GM12878 (cell line): Measurements from ENCODE around the gene FKBP11. TPM values are rescaled to one million over a fixed set of nuclear protein-coding genes. Genes with fewer than 3 reads are reported as not detected.

Source experiments
- ATF3 ChIP-seq: IDR thresholded peaks from 2 replicates; pipeline ENCODE4 v1.6.1; 2011; ENCODE audit warnings: low read depth, mild to moderate bottlenecking, low read length, moderate library complexity, borderline replicate concordance; ENCODE audit errors: extremely low read depth
- BHLHE40 ChIP-seq, 2 experiments: fragments of 450-650 bp in 1 of 2; IDR thresholded peaks; 2 replicates each; pipeline ENCODE4 v1.6.1; 2011 to 2017; ENCODE audit warnings: low read depth in 2 of 2, borderline replicate concordance in 1 of 2, improper control_type of control experiment in 1 of 2, low read length in 1 of 2, mild to moderate bottlenecking in 1 of 2
- CBX5 ChIP-seq: sonication (generic); IDR thresholded peaks from 2 replicates; pipeline ENCODE4 v1.6.1; 2016; ENCODE audit warnings: low read depth, moderate library complexity, mild to moderate bottlenecking, inconsistent platforms
- EED ChIP-seq: sonication (generic); IDR thresholded peaks from 2 replicates; pipeline ENCODE4 v1.6.1; 2016; ENCODE audit warnings: antibody characterized with exemption, low read depth
- EGR1 ChIP-seq, 2 experiments: IDR thresholded peaks; 1 replicate in 1 of 2; 2 replicates in 1 of 2; pipeline ENCODE4 v1.6.1; 2011 to 2012; ENCODE audit warnings: low read depth in 2 of 2, low read length in 2 of 2, borderline replicate concordance in 1 of 2, mild to moderate bottlenecking in 1 of 2, moderate library complexity in 1 of 2
- GABPA ChIP-seq: IDR thresholded peaks from 2 replicates; pipeline ENCODE4 v1.6.1; 2014; ENCODE audit warnings: antibody characterized with exemption, low read depth, mild to moderate bottlenecking, inconsistent platforms
- GATAD2B ChIP-seq: fragments of 450-650 bp; conservative IDR thresholded peaks from 2 replicates; pipeline ENCODE4 v1.6.1; 2017; ENCODE audit warnings: low read depth, mild to moderate bottlenecking, moderate library complexity
- HCFC1 ChIP-seq: fragments of 150-350 bp; IDR thresholded peaks from 2 replicates; pipeline ENCODE4 v1.6.1; 2014; ENCODE audit warnings: low read length
- IRF3 ChIP-seq: fragments of 450-650 bp; IDR thresholded peaks from 2 replicates; pipeline ENCODE4 v1.6.1; 2014; ENCODE audit warnings: mild to moderate bottlenecking
- JUND ChIP-seq: IDR thresholded peaks from 2 replicates; pipeline ENCODE4 v1.6.1; 2012; ENCODE audit warnings: low read depth, mild to moderate bottlenecking, low read length, improper control_type of control experiment, moderate library complexity
- KDM1A ChIP-seq: fragments of 200-600 bp; sonication (generic); IDR thresholded peaks from 2 replicates; pipeline ENCODE4 v1.6.1; 2016; ENCODE audit warnings: borderline replicate concordance
- LARP7 ChIP-seq: fragments of 450-650 bp; IDR thresholded peaks from 2 replicates; pipeline ENCODE4 v1.6.1; 2017; ENCODE audit warnings: mild to moderate bottlenecking
- MEF2B ChIP-seq: fragments of 450-650 bp; IDR thresholded peaks from 2 replicates; pipeline ENCODE4 v1.6.1; 2018; ENCODE audit warnings: mild to moderate bottlenecking, moderate library complexity; ENCODE audit not compliant: partially characterized antibody, poor library complexity, severe bottlenecking
- POLR2A ChIP-seq: IDR thresholded peaks from 2 replicates; pipeline ENCODE4 v1.6.1; 2011; ENCODE audit warnings: low read depth, mild to moderate bottlenecking, low read length
- POLR2AphosphoS5 ChIP-seq: IDR thresholded peaks from 2 replicates; pipeline ENCODE4 v1.6.1; 2011; ENCODE audit warnings: mild to moderate bottlenecking, low read length, inconsistent platforms
- RAD21 ChIP-seq: IDR thresholded peaks from 2 replicates; pipeline ENCODE4 v1.6.1; 2011; ENCODE audit warnings: mild to moderate bottlenecking, low read depth, low read length, moderate library complexity; ENCODE audit not compliant: insufficient read depth
- RELA ChIP-seq: fragments of 450-650 bp; IDR thresholded peaks from 2 replicates; pipeline ENCODE4 v1.8.0; 2014; ENCODE audit warnings: borderline replicate concordance; ENCODE audit not compliant: partially characterized antibody
- RUNX3 ChIP-seq: IDR thresholded peaks from 2 replicates; pipeline ENCODE4 v1.6.1; 2012; ENCODE audit warnings: low read length, inconsistent platforms
- SMC3 ChIP-seq: IDR thresholded peaks from 2 replicates; pipeline ENCODE4 v1.6.1; 2011; ENCODE audit warnings: low read length, improper control_type of control experiment, borderline replicate concordance
- SREBF2 ChIP-seq: IDR thresholded peaks from 2 replicates; pipeline ENCODE4 v1.6.1; 2012; ENCODE audit warnings: mild to moderate bottlenecking, low read length
- STAT1 ChIP-seq: fragments of 450-650 bp; conservative IDR thresholded peaks from 2 replicates; pipeline ENCODE4 v1.6.1; 2014; ENCODE audit warnings: antibody characterized with exemption, mild to moderate bottlenecking
- USF2 ChIP-seq: IDR thresholded peaks from 2 replicates; pipeline ENCODE4 v1.6.1; 2011; ENCODE audit warnings: low read depth, low read length, improper control_type of control experiment, borderline replicate concordance
- YY1 ChIP-seq: IDR thresholded peaks from 2 replicates; pipeline ENCODE4 v1.6.1; 2011; ENCODE audit warnings: low read depth, mild to moderate bottlenecking, low read length
- ZNF217 ChIP-seq: fragments of 450-650 bp; IDR thresholded peaks from 2 replicates; pipeline ENCODE4 v1.6.1; 2017; ENCODE audit warnings: antibody characterized with exemption, mild to moderate bottlenecking
- ZNF384 ChIP-seq: IDR thresholded peaks from 2 replicates; pipeline ENCODE4 v1.6.1; 2012; ENCODE audit warnings: low read depth, mild to moderate bottlenecking, low read length, improper control_type of control experiment, borderline replicate concordance
- polyA plus RNA-seq, 11 experiments: library from polyadenylated mRNA; depleted of rRNA in 4 of 11; unstranded in 6 of 11; stranded (reverse) in 5 of 11; fragments of >200 nt; fragmentation: Nextera tagmentation in 4 of 11; fragmentation: Illumina TruSeq in 1 of 11; extraction: Ambion mirVana in 4 of 11; extraction: Trizol in 1 of 11; gene quantifications; 1 replicate in 1 of 11; 2 replicates in 10 of 11; pipeline versions ENCODE4 v1.2.1 to v1.2.3, GENCODE V29; 2011 to 2016; ENCODE audit warnings: inconsistent platforms in 2 of 11, missing spikeins in 2 of 11, low read depth in 1 of 11
- total RNA-seq, 4 experiments: library from RNA; depleted of rRNA in 3 of 4; stranded (reverse); fragments of >200 nt in 3 of 4; fragmentation: Illumina TruSeq in 1 of 4; extraction: Trizol in 1 of 4; gene quantifications; 2 replicates each; pipeline versions ENCODE4 v1.2.1 to v1.2.3, GENCODE V29; 2013 to 2021
- TF ChIP-seq, protein P1 (sequence below): IDR thresholded peaks from 2 replicates; pipeline ENCODE4 v1.6.1; 2012; ENCODE audit warnings: low read length, inconsistent platforms

Gene FKBP11
- total and polyA plus RNA-seq, 10 of the 15 experiments (the other 5 are each of a cell fraction or from before 2014, with no cell fraction given) = 25.0 to 135 (median 56.5) TPM

DNA sequence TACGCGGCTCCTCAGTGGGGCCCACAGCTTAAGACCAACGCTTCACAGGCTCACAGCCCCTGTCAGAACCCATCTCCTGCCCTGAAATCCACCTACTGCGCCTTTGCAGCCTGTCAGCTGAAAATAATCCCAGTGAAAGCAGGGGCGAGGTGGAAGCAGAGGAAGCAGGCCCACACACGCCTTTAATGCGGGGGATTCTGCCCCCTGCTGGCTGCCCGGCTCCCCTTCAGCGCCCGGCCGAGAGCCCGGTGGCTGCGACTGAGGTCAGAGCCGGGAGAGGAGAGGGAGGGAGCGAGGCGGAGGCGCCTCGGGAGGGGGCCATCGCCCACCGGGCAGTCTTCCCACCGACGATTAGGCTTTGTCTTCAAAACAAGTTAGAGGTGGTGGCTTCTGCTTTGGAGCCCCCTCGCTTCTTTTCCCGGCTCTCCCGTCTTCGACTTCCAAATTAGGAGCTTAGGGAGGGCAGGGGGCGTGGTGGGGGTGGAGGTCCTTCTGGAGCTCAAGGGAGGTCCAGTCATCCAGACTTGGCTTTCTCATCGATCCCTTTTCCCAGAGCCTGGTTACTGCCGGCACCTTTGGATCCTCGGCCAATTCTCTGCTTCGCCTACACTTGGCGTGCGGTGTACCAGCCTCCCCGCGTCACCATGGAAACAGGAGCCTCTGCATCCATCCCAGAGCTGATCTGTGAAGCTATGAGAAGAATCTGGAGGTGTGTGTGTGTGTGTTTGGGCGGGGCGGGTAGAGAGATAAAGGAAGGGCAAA, 34.5 kb downstream of the FKBP11 start (continued):
- no peak for TF ChIP-seq USF2
- TF ChIP-seq GATAD2B = no peak
- peak; percentile 46; the same call in 1 of the 2 replicates for TF ChIP-seq YY1
- no peak for TF ChIP-seq STAT1
- TF ChIP-seq RAD21 = peak; percentile 78
- no peak for TF ChIP-seq KDM1A
- TF ChIP-seq, protein P1, sequence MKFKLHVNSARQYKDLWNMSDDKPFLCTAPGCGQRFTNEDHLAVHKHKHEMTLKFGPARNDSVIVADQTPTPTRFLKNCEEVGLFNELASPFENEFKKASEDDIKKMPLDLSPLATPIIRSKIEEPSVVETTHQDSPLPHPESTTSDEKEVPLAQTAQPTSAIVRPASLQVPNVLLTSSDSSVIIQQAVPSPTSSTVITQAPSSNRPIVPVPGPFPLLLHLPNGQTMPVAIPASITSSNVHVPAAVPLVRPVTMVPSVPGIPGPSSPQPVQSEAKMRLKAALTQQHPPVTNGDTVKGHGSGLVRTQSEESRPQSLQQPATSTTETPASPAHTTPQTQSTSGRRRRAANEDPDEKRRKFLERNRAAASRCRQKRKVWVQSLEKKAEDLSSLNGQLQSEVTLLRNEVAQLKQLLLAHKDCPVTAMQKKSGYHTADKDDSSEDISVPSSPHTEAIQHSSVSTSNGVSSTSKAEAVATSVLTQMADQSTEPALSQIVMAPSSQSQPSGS = no peak
- TF ChIP-seq GABPA = no peak
- TF ChIP-seq RELA = no peak
- peak; percentile 94 for TF ChIP-seq SMC3
- no peak for TF ChIP-seq SREBF2
- TF ChIP-seq POLR2AphosphoS5 = no peak
- TF ChIP-seq ZNF384 = 0 out of 2 replicates have a peak, but pooled peaks have one; percentile 9
- no peak for TF ChIP-seq POLR2A
- 0 out of 2 replicates have a peak, but pooled peaks have one; percentile 50 for TF ChIP-seq LARP7
- TF ChIP-seq MEF2B = no peak
- TF ChIP-seq ATF3 = no peak
- no peak for TF ChIP-seq JUND
- TF ChIP-seq EED = 0 out of 2 replicates have a peak, but pooled peaks have one; percentile 26
- no peak for TF ChIP-seq IRF3
- TF ChIP-seq RUNX3 = 0 out of 2 replicates have a peak, but pooled peaks have one; percentile 8
- no peak for TF ChIP-seq EGR1 (IDR thresholded peaks at IDR 0.05; ENCODE audit: borderline replicate concordance in 1 of 2, low read depth in 2 of 2, low read length in 2 of 2)
- no peak for TF ChIP-seq HCFC1
- no peak for TF ChIP-seq CBX5
- 0 out of 4 replicates have a peak, but pooled peaks of 1 of the 2 experiments have one; percentile 30 for TF ChIP-seq BHLHE40 (IDR thresholded peaks at IDR 0.05; ENCODE audit: borderline replicate concordance in 1 of 2, low read depth in 2 of 2, low read length in 1 of 2)
- TF ChIP-seq ZNF217 = no peak
